Lung (tissue), 12 donors: ENCODE data around the gene PSMG1. TPM values are rescaled to one million over a fixed set of nuclear protein-coding genes. Genes with fewer than 3 reads are reported as not detected.

ENCODE experiments used
- ATAC-seq: fragments of 200-7000 bp; cut with Tn5 transposase; one replicate; pipeline ENCODE4 v1.9.1; 2020; ENCODE audit warnings: moderate number of reproducible peaks; ENCODE audit not compliant: insufficient read depth, low FRiP score
- DNase-seq, 3 donors: peaks; one replicate each; pipeline ENCODE4 v3.0.0-alpha.2; 2013 to 2017
- H3K27ac ChIP-seq, 2 donors: one replicate each; pipeline ENCODE4 v1.5.1; 2013; ENCODE audit warnings: mild to moderate bottlenecking in 2 of 2, moderate library complexity in 2 of 2, control low read depth in 1 of 2, inconsistent platforms in 1 of 2, low read depth in 1 of 2, low read length in 1 of 2
- H3K27me3 ChIP-seq, 3 donors: one replicate each; pipeline ENCODE4 v1.5.1; 2013; ENCODE audit warnings: low read length in 2 of 3; ENCODE audit not compliant: control insufficient read depth in 3 of 3, insufficient read depth in 3 of 3
- H3K36me3 ChIP-seq, 4 donors: one replicate each; pipeline ENCODE4 v1.5.1; 2013; ENCODE audit warnings: low read length in 4 of 4, mild to moderate bottlenecking in 1 of 4, moderate library complexity in 1 of 4; ENCODE audit not compliant: control insufficient read depth in 4 of 4, insufficient read depth in 4 of 4
- H3K4me1 ChIP-seq, 5 donors: one replicate each; pipeline ENCODE4 v1.5.1; 2013; ENCODE audit warnings: low read length in 5 of 5, mild to moderate bottlenecking in 2 of 5, moderate library complexity in 1 of 5; ENCODE audit not compliant: control insufficient read depth in 5 of 5, insufficient read depth in 5 of 5
- H3K4me3 ChIP-seq: one replicate; pipeline ENCODE4 v1.5.1; 2013; ENCODE audit warnings: mild to moderate bottlenecking, control low read depth, moderate library complexity
- H3K9ac ChIP-seq, 2 donors: one replicate each; pipeline ENCODE4 v1.5.1; 2013; ENCODE audit warnings: low read length in 2 of 2, control low read depth in 1 of 2; ENCODE audit not compliant: insufficient read depth in 1 of 2
- H3K9me3 ChIP-seq, 4 donors: one replicate each; pipeline ENCODE4 v1.5.1; 2013; ENCODE audit warnings: low read length in 3 of 4, mild to moderate bottlenecking in 1 of 4, moderate library complexity in 1 of 4; ENCODE audit not compliant: control insufficient read depth in 4 of 4, insufficient read depth in 3 of 4
- WGBS, 2 donors: extraction: QIAGEN DNeasy Blood & Tissue Kit; methylation state at CpG; one replicate each; pipeline ENCODE4 v1.1.7; 2013; 5-methylcytosine and 5-hydroxymethylcytosine counted together
- polyA plus RNA-seq, 2 donors: library from polyadenylated mRNA; stranded (reverse); fragments of 200-250 nt; gene quantifications; one replicate each; pipeline ENCODE4 v1.2.1, GENCODE V29; 2013
- total RNA-seq, 2 donors: library from RNA; depleted of rRNA in 1 of 2; stranded (reverse); fragments of >200 nt in 1 of 2; gene quantifications; one replicate each; pipeline ENCODE4 v1.2.1, GENCODE V29; 2014 to 2021
- TF ChIP-seq, protein P1 (sequence below): IDR thresholded peaks from 2 replicates; pipeline ENCODE4 v1.5.1; 2012; ENCODE audit warnings: mild to moderate bottlenecking; ENCODE audit errors: control extremely low read depth, extremely low read depth
- donor health status: control.
- donor health status: control.
- donor health status: Bipolar disorder and iron deficiency.
- donor health status: healthy.
- donor health status: DM: yes; HTN: yes; CAD: no.

PSMG1 gene
- total and polyA plus RNA-seq, 4 donors, result 17.9 to 62.0 (median 34.5) TPM

DNA sequence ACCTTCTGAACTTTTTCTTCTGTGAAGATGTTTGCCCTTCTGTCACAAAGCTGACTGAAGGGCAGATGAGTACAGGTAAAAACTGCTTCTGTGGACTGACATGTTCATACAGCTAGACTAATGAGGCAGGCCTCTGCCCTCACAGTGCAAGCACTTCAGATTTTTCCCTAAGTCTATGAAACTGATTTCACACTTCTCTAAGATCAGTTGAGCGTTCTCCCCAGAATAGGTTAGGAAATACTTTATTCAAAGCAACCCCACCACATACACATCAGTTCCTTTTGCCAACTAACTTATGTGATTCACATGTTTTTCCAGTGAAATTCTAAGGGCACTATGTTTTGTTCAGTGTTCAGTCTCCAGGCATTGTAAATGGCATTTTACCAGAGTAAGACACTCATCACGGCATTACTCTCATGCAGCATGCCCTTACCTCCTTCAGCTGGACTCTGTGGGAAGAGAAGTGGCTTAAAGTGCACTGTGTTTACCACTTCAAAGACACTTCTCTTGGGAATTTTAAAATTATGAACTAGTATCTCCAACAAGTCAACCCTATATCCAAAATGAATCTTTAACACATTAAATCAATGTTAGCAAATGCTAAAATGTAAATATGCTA is 5.4 kb upstream of the PSMG1 start:
- Histone ChIP-seq H3K9me3 (no peaks in the 10 kb centered on the region), H3K4me3 (no peak overlapping the region), H3K27me3 (no peaks in the 10 kb centered on the region), H3K9ac (no peak overlapping the region), H3K4me1 (peaks cover 0 to 12% (median 0%) of the 10 kb centered on the region in 5 donors), H3K27ac (no peak overlapping the region), H3K36me3 (peaks cover 0 to 1% (median 0%) of the 10 kb centered on the region in 4 donors)
- whole genome bisulfite sequencing, 2 donors, result 55 to 58% methylated on average over 2 of the region's 2 CpGs
- TF ChIP-seq, protein P1, sequence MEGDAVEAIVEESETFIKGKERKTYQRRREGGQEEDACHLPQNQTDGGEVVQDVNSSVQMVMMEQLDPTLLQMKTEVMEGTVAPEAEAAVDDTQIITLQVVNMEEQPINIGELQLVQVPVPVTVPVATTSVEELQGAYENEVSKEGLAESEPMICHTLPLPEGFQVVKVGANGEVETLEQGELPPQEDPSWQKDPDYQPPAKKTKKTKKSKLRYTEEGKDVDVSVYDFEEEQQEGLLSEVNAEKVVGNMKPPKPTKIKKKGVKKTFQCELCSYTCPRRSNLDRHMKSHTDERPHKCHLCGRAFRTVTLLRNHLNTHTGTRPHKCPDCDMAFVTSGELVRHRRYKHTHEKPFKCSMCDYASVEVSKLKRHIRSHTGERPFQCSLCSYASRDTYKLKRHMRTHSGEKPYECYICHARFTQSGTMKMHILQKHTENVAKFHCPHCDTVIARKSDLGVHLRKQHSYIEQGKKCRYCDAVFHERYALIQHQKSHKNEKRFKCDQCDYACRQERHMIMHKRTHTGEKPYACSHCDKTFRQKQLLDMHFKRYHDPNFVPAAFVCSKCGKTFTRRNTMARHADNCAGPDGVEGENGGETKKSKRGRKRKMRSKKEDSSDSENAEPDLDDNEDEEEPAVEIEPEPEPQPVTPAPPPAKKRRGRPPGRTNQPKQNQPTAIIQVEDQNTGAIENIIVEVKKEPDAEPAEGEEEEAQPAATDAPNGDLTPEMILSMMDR, result no peak
- DNase-seq, result peak in 1 of 3 donors; percentile 7
- ATAC-seq, result peak; percentile 58

DNA sequence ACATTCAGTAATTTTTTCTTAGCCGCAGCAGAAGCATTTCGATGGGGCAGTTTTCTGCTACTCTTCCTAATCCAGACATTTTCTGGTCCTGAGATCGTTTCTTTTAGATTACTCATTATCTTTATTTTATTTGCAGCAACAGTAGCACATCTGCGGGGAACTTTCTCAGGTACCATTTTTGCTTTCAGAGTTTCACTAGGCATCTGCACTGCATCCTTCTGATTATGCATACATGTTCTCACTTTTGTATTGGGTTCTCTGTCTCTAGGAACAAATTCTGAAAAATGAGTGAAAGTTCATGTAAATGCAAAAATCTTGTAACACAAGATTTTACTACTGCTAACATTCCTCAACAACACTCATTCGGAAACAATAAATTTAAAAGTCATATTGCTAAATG is 3.9 kb upstream of the PSMG1 start:
- DNase-seq, result no peak
- H3K27me3 ChIP-seq, result no peaks in the 10 kb centered on the region
- H3K27ac ChIP-seq, result no peak overlapping the region
- H3K9ac ChIP-seq, result no peak overlapping the region
- no peak for ATAC-seq
- peaks cover 0 to 16% (median 5%) of the 10 kb centered on the region in 5 donors for H3K4me1 ChIP-seq
- no peak overlapping the region for H3K4me3 ChIP-seq
- no peaks in the 10 kb centered on the region for H3K9me3 ChIP-seq
- TF ChIP-seq, protein P1, result no peak
- 84 to 90% methylated on average over 5 of the region's 5 CpGs for WGBS, 2 donors
- H3K36me3 ChIP-seq, result peaks cover 0 to 1% (median 0%) of the 10 kb centered on the region in 4 donors

DNA sequence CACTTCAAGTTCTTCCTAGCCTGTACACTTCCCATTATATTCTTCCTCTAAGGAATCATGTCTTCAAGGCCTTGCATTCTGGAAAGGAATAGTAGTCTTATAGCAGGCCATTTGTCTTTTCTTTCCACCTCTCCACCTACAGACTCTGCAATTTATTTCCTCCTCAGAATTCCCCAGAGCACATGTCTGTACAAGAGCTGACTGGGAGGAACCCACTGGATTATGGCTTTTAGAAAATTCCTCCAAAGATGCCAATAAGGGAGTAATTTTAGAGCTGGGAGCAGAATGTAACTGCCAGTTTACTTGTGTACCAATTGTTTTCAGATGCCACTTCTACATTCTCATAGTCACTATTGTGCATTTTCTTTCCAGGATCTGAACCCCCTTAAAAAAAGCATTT is 3.4 kb upstream of the PSMG1 start:
- Histone ChIP-seq H3K36me3 (peaks cover 0 to 1% (median 0%) of the 10 kb centered on the region in 4 donors), H3K27ac (no peak overlapping the region), H3K27me3 (no peaks in the 10 kb centered on the region), H3K4me3 (no peak overlapping the region), H3K9me3 (no peaks in the 10 kb centered on the region), H3K9ac (no peak overlapping the region), H3K4me1 (peaks cover 0 to 19% (median 8%) of the 10 kb centered on the region in 5 donors)
- DNase-seq (no peak), ATAC-seq (no peak)
- TF ChIP-seq, protein P1, result no peak

DNA sequence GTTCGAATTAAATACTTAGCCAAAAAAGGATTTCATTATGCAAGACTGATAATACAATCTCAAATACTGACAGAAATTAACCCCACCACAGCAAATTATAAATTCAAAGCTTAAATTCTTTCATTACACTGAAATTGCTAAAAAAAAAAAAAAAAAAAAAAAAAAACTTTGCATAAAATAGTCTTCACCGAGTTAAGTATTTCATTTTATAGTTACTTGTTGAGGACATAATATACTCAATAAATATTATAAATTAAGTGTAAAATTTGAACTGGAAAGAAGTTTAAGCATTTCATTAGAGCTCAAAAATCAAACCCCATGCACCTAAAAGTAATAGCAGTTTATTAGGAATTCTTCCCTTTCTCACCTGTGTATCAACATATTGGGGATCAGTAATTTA is 1.9 kb upstream of the PSMG1 start:
- Histone ChIP-seq H3K4me1 (peaks cover 2 to 19% (median 8%) of the 10 kb centered on the region in 5 donors), H3K9me3 (no peaks in the 10 kb centered on the region), H3K36me3 (peaks cover 0 to 1% (median 0%) of the 10 kb centered on the region in 4 donors), H3K27me3 (no peaks in the 10 kb centered on the region), H3K4me3 (no peak overlapping the region), H3K27ac (no peak overlapping the region), H3K9ac (no peak overlapping the region)
- WGBS, 2 donors, result 85 to 87% methylated on average over 2 of the region's 2 CpGs
- DNase-seq, result no peak
- TF ChIP-seq, protein P1, result no peak
- no peak for ATAC-seq
